CD14-positive monocyte (primary cell): ENCODE results near the gene CYREN. TPM values are rescaled to one million over a fixed set of nuclear protein-coding genes. Genes with fewer than 3 reads are reported as not detected.

Experiments
- DNase-seq, 3 donors: peaks; one replicate each; pipeline ENCODE4 v3.0.0-alpha.2; 2011 to 2022
- H2AFZ ChIP-seq: 2 replicates; pipeline ENCODE4 v1.6.0; 2012; ENCODE audit warnings: mild to moderate bottlenecking, low read depth, low read length, inconsistent platforms; ENCODE audit not compliant: insufficient read depth, poor library complexity, severe bottlenecking
- H3K27ac ChIP-seq, 2 donors: 1 replicate in 1 of 2; 2 replicates in 1 of 2; pipeline ENCODE4 v1.5.1; 2012 to 2013; ENCODE audit warnings: low read length in 2 of 2, control low read depth in 1 of 2, inconsistent platforms in 1 of 2, low read depth in 1 of 2, mild to moderate bottlenecking in 1 of 2
- H3K27me3 ChIP-seq, 2 donors: one replicate each; pipeline versions ENCODE4 v1.6.0 to v1.6.1; 2011 to 2013; ENCODE audit warnings: low read length in 2 of 2; ENCODE audit not compliant: control insufficient read depth in 2 of 2, insufficient read depth in 2 of 2
- H3K36me3 ChIP-seq, 2 donors: replicated peaks in 1 of 2; 1 replicate in 1 of 2; 2 replicates in 1 of 2; pipeline versions ENCODE4 v1.5.1 to v1.6.1; 2012 to 2013; ENCODE audit warnings: low read length in 2 of 2, control low read depth in 1 of 2, inconsistent platforms in 1 of 2, mild to moderate bottlenecking in 1 of 2; ENCODE audit not compliant: insufficient read depth in 2 of 2, control insufficient read depth in 1 of 2
- H3K4me1 ChIP-seq, 2 donors: 1 replicate in 1 of 2; 2 replicates in 1 of 2; pipeline versions ENCODE4 v1.5.1 to v1.6.1; 2012 to 2013; ENCODE audit warnings: low read length in 2 of 2, control low read depth in 1 of 2, inconsistent platforms in 1 of 2, mild to moderate bottlenecking in 1 of 2, moderate library complexity in 1 of 2; ENCODE audit not compliant: insufficient read depth in 2 of 2, control insufficient read depth in 1 of 2
- H3K4me2 ChIP-seq: replicated peaks from 2 replicates; pipeline ENCODE3; 2012; ENCODE audit warnings: low read length, moderate library complexity, mild to moderate bottlenecking; ENCODE audit not compliant: poor library complexity, severe bottlenecking; ENCODE audit errors: extremely low read depth
- H3K4me3 ChIP-seq, 3 experiments: fragments of 200-600 bp in 1 of 3; sonication (generic) in 1 of 3; replicated peaks in 1 of 3; 1 replicate in 2 of 3; 2 replicates in 1 of 3; pipeline ENCODE4 v1.5.1; 2011 to 2013; ENCODE audit warnings: low read length in 3 of 3, mild to moderate bottlenecking in 3 of 3, control low read depth in 2 of 3, low read depth in 2 of 3, inconsistent platforms in 1 of 3, moderate library complexity in 1 of 3
- H3K79me2 ChIP-seq: 2 replicates; pipeline ENCODE4 v1.6.0; 2012; ENCODE audit warnings: mild to moderate bottlenecking, control low read depth, inconsistent platforms, low read length, moderate library complexity; ENCODE audit not compliant: insufficient read depth
- H3K9ac ChIP-seq: 2 replicates; pipeline ENCODE4 v1.6.0; 2017; ENCODE audit warnings: low read length, mild to moderate bottlenecking; ENCODE audit not compliant: insufficient read depth, poor library complexity, severe bottlenecking
- H3K9me3 ChIP-seq, 2 donors: replicated peaks in 1 of 2; 1 replicate in 1 of 2; 2 replicates in 1 of 2; pipeline versions ENCODE4 v1.5.1 to v1.6.1; 2012 to 2013; ENCODE audit warnings: low read length in 2 of 2, control low read depth in 1 of 2; ENCODE audit not compliant: control insufficient read depth in 1 of 2, insufficient read depth in 1 of 2
- H4K20me1 ChIP-seq: 2 replicates; pipeline ENCODE4 v1.6.0; 2012; ENCODE audit warnings: mild to moderate bottlenecking, low read length, control low read depth, moderate library complexity; ENCODE audit not compliant: insufficient read depth
- H3K27ac Mint-ChIP-seq, 7 donors: one replicate each; pipeline ENCODE4 v1.8.0; 2020; ENCODE audit warnings: mild to moderate bottlenecking in 7 of 7, mixed read lengths in 7 of 7, moderate library complexity in 6 of 7, inconsistent platforms in 2 of 7
- H3K27me3 Mint-ChIP-seq, 3 donors: one replicate each; pipeline ENCODE4 v1.8.0; 2021 to 2022; ENCODE audit warnings: low read depth in 3 of 3, mild to moderate bottlenecking in 3 of 3, mixed read lengths in 3 of 3, moderate library complexity in 3 of 3, inconsistent platforms in 1 of 3
- H3K36me3 Mint-ChIP-seq, 2 donors: one replicate each; pipeline ENCODE4 v1.8.0; 2020; ENCODE audit warnings: mixed read lengths in 2 of 2, inconsistent platforms in 1 of 2, mild to moderate bottlenecking in 1 of 2
- H3K4me1 Mint-ChIP-seq: one replicate; pipeline ENCODE4 v1.8.0; 2020; ENCODE audit warnings: mild to moderate bottlenecking, mixed read lengths
- H3K4me3 Mint-ChIP-seq, 2 donors: one replicate each; pipeline ENCODE4 v1.8.0; 2020; ENCODE audit warnings: mild to moderate bottlenecking in 2 of 2, mixed read lengths in 2 of 2, moderate library complexity in 1 of 2
- H3K9me3 Mint-ChIP-seq, 7 donors: one replicate each; pipeline ENCODE4 v1.8.0; 2020 to 2022; ENCODE audit warnings: mixed read lengths in 7 of 7, mild to moderate bottlenecking in 6 of 7, moderate library complexity in 6 of 7, inconsistent platforms in 2 of 7
- CTCF ChIP-seq: fragments of 200-600 bp; IDR thresholded peaks from one replicate; pipeline ENCODE4 v1.8.0; 2022; ENCODE audit warnings: antibody characterized with exemption, mild to moderate bottlenecking
- WGBS: methylation state at CpG from one replicate; pipeline ENCODE4 v1.1.5; 2013; ENCODE audit warnings: missing lambda C conversion rate; ENCODE audit not compliant: insufficient coverage; 5-methylcytosine and 5-hydroxymethylcytosine counted together
- intact Hi-C, 2 donors: fragments of 100-400 bp; cut with micrococcal nuclease; formaldehyde crosslinking; loops; one replicate each; pipeline versions ENCODE4 v1.15.0 to v1.15.1; 2023
- polyA plus RNA-seq, 3 donors: library from polyadenylated mRNA; depleted of rRNA in 1 of 3; unstranded in 2 of 3; stranded (reverse) in 1 of 3; fragments of 300-500 nt in 2 of 3; fragments of >200 nt in 1 of 3; fragmentation: Illumina TruSeq in 2 of 3; gene quantifications; 1 replicate in 2 of 3; 2 replicates in 1 of 3; pipeline ENCODE4 v1.2.3, GENCODE V29; 2012 to 2021

The CYREN gene
- polyA plus RNA-seq, 3 donors, result 20.6 to 47.4 (median 40.1) TPM

GRCh38 chr7:135189961-135190360 is 19.5 kb upstream of the CYREN start:
- H3K4me2 ChIP-seq, result no peak overlapping the region
- peaks cover 99 to 100% of the 10 kb centered on the region in 2 donors for H3K36me3 Mint-ChIP-seq
- no peaks in the 10 kb centered on the region for H3K27me3 ChIP-seq
- H3K79me2 ChIP-seq, result no peaks in the 10 kb centered on the region
- H4K20me1 ChIP-seq, result no peaks in the 10 kb centered on the region
- no peaks in the 10 kb centered on the region for H3K4me1 Mint-ChIP-seq
- no peak overlapping the region for H3K27ac Mint-ChIP-seq
- H3K4me3 Mint-ChIP-seq, result no peak overlapping the region
- H3K9ac ChIP-seq, result no peak overlapping the region
- H3K27me3 Mint-ChIP-seq, result no peaks in the 10 kb centered on the region
- intact Hi-C loops, result loop anchor here in 1 of 2 donors (5.0 kb wide), 1 partner anchor 472 kb away; the partner anchor contains the start of gene STMP1
- H3K27ac ChIP-seq, result no peak overlapping the region
- H3K9me3 Mint-ChIP-seq, result peaks cover 0 to 5% (median 0%) of the 10 kb centered on the region in 7 donors
- H3K36me3 ChIP-seq, result peaks cover 94 to 100% of the 10 kb centered on the region in 2 donors
- H3K4me3 ChIP-seq, result no peak overlapping the region
- no peaks in the 10 kb centered on the region for H3K9me3 ChIP-seq
- H3K4me1 ChIP-seq, result no peaks in the 10 kb centered on the region
- TF ChIP-seq CTCF, result no peak
- no peak overlapping the region for H2AFZ ChIP-seq
- no peak for DNase-seq
- 96% methylated on average over 4 of the region's 4 CpGs for WGBS

- Histone ChIP-seq H3K79me2 (no peaks in the 10 kb centered on the region), H2AFZ (no peak overlapping the region), H3K27ac (no peak overlapping the region), H3K9ac (no peak overlapping the region), H4K20me1 (no peaks in the 10 kb centered on the region), H3K36me3 (peaks cover 93 to 100% of the 10 kb centered on the region in 2 donors), H3K9me3 (peaks cover 0 to 6% of the 10 kb centered on the region in 2 donors), H3K27me3 (no peaks in the 10 kb centered on the region), H3K4me2 (no peak overlapping the region), H3K4me3 (no peak overlapping the region), H3K4me1 (no peaks in the 10 kb centered on the region)
- no peak for DNase-seq
- intact Hi-C loops, result no loop called here
- WGBS, result 96% methylated on average over 4 of the region's 6 CpGs
- H3K27me3 Mint-ChIP-seq, result no peaks in the 10 kb centered on the region
- no peak overlapping the region for H3K27ac Mint-ChIP-seq
- peaks cover 98 to 100% of the 10 kb centered on the region in 2 donors for H3K36me3 Mint-ChIP-seq
- no peak overlapping the region for H3K4me3 Mint-ChIP-seq
- peaks cover 0 to 6% (median 4%) of the 10 kb centered on the region in 7 donors for H3K9me3 Mint-ChIP-seq
- H3K4me1 Mint-ChIP-seq, result no peaks in the 10 kb centered on the region
- TF ChIP-seq CTCF, result no peak
Measured at GRCh38 chr7:135189221-135189662, 18.7 kb upstream of the CYREN start.
